NCI-H146 (cell line): ENCODE results near the gene MYLK4.
A peak's percentile ranks its signal among the peaks of the same experiment; 100 is the strongest.

Experiments
- DNase-seq: peaks from one replicate; lab custom pipeline; 2025; lab: John Stamatoyannopoulos, UW

MYLK4 gene

GRCh38 chr6:2750832-2751231 lies at the start of gene MYLK4:
TSS of gene MYLK4 (minus strand) at chr6:2750922. CDS start at chr6:2749294, 1,628 bp downstream.
- DNase-seq, result no peak

GRCh38 chr6:2799936-2800527 lies 49.3 kb upstream of the MYLK4 start:
- DNase-seq, result no peak

GRCh38 chr6:2798586-2799134 lies 47.9 kb upstream of the MYLK4 start:
- DNase-seq, result no peak

GRCh38 chr6:2797564-2798031 lies 46.9 kb upstream of the MYLK4 start:
- DNase-seq, result no peak

GRCh38 chr6:2796861-2797260 lies 46.1 kb upstream of the MYLK4 start:
- DNase-seq, result no peak

GRCh38 chr6:2795956-2796355 lies 45.2 kb upstream of the MYLK4 start:
- no peak for DNase-seq

GRCh38 chr6:2795162-2795561 lies 44.4 kb upstream of the MYLK4 start:
- no peak for DNase-seq

GRCh38 chr6:2794171-2794730 lies 43.5 kb upstream of the MYLK4 start:
- no peak for DNase-seq

- no peak for DNase-seq
Observed at GRCh38 chr6:2793534-2794151, 42.9 kb upstream of the MYLK4 start.

- DNase-seq, result no peak
Observed at GRCh38 chr6:2792330-2793110, 41.8 kb upstream of the MYLK4 start.

GRCh38 chr6:2791450-2791974 lies 40.8 kb upstream of the MYLK4 start:
- DNase-seq, result no peak

- peak; percentile 21 for DNase-seq
Observed at GRCh38 chr6:2790588-2791449, 40.1 kb upstream of the MYLK4 start.

GRCh38 chr6:2786269-2786668 lies 35.5 kb upstream of the MYLK4 start:
- DNase-seq, result no peak

- no peak for DNase-seq
Observed at GRCh38 chr6:2784930-2785329, 34.2 kb upstream of the MYLK4 start.

- no peak for DNase-seq
Observed at GRCh38 chr6:2784061-2784460, 33.3 kb upstream of the MYLK4 start.

- no peak for DNase-seq
Observed at GRCh38 chr6:2783188-2783963, 32.7 kb upstream of the MYLK4 start.

GRCh38 chr6:2782825-2783187 lies 32.1 kb upstream of the MYLK4 start:
- no peak for DNase-seq

- DNase-seq, result no peak
Observed at GRCh38 chr6:2782356-2782708, 31.6 kb upstream of the MYLK4 start.

- no peak for DNase-seq
Observed at GRCh38 chr6:2781685-2782355, 31.1 kb upstream of the MYLK4 start.

- DNase-seq, result no peak
Observed at GRCh38 chr6:2780102-2780737, 29.5 kb upstream of the MYLK4 start.
